Mucosa of rectum (tissue), 2 donors: Measurements from ENCODE around the gene DGAT2.

Experiments
- H3K27ac ChIP-seq, 2 donors: one replicate each; pipeline ENCODE4 v1.7.0; 2013; ENCODE audit warnings: inconsistent platforms in 2 of 2, low read depth in 2 of 2, low read length in 2 of 2
- H3K27me3 ChIP-seq, 2 donors: one replicate each; pipeline ENCODE4 v1.7.0; 2013; ENCODE audit warnings: low read length in 2 of 2; ENCODE audit not compliant: control insufficient read depth in 2 of 2, insufficient read depth in 2 of 2
- H3K36me3 ChIP-seq, 2 donors: one replicate each; pipeline ENCODE4 v1.7.0; 2013; ENCODE audit warnings: low read length in 2 of 2; ENCODE audit not compliant: control insufficient read depth in 2 of 2, insufficient read depth in 2 of 2
- H3K4me1 ChIP-seq, 2 donors: one replicate each; pipeline ENCODE4 v1.7.0; 2013; ENCODE audit warnings: low read length in 2 of 2, mild to moderate bottlenecking in 1 of 2; ENCODE audit not compliant: control insufficient read depth in 2 of 2, insufficient read depth in 2 of 2
- H3K4me3 ChIP-seq, 2 donors: one replicate each; pipeline ENCODE4 v1.7.0; 2013; ENCODE audit warnings: low read length in 2 of 2
- H3K9ac ChIP-seq, 2 donors: one replicate each; pipeline ENCODE4 v1.7.0; 2013; ENCODE audit warnings: low read length in 2 of 2, low read depth in 1 of 2, mild to moderate bottlenecking in 1 of 2
- H3K9me3 ChIP-seq, 2 donors: one replicate each; pipeline ENCODE4 v1.7.0; 2013; ENCODE audit warnings: low read length in 2 of 2; ENCODE audit not compliant: control insufficient read depth in 2 of 2
- donor health status: healthy.
- donor health status: Normal muscosa, but diverticular disease.

DGAT2 gene

GRCh38 chr11:75766443-75767227, 1.9 kb upstream of the DGAT2 start:
- Histone ChIP-seq H3K9me3 (no peaks in the 10 kb centered on the region), H3K9ac (no peak overlapping the region), H3K4me3 (no peak overlapping the region), H3K27me3 (peaks cover 0 to 3% of the 10 kb centered on the region in 2 donors), H3K4me1 (peaks cover 10 to 12% of the 10 kb centered on the region in 2 donors), H3K36me3 (no peaks in the 10 kb centered on the region), H3K27ac (no peak overlapping the region)

- no peak overlapping the region for H3K9ac ChIP-seq
- H3K27ac ChIP-seq, result no peak overlapping the region
- H3K36me3 ChIP-seq, result no peaks in the 10 kb centered on the region
- no peak overlapping the region for H3K4me3 ChIP-seq
- peaks cover 0 to 3% of the 10 kb centered on the region in 2 donors for H3K27me3 ChIP-seq
- peaks cover 10 to 12% of the 10 kb centered on the region in 2 donors for H3K4me1 ChIP-seq
- H3K9me3 ChIP-seq, result no peaks in the 10 kb centered on the region
Measured at GRCh38 chr11:75767228-75767572, 1.4 kb upstream of the DGAT2 start.

- H3K4me1 ChIP-seq, result peaks cover 10 to 12% of the 10 kb centered on the region in 2 donors
- H3K36me3 ChIP-seq, result no peaks in the 10 kb centered on the region
- peak overlapping the region in 1 of 2 donors; percentile 64 for H3K9ac ChIP-seq
- H3K27ac ChIP-seq, result no peak overlapping the region
- H3K27me3 ChIP-seq, result peaks cover 0 to 3% of the 10 kb centered on the region in 2 donors
- no peaks in the 10 kb centered on the region for H3K9me3 ChIP-seq
- peak overlapping the region; percentile 57 to 62 for H3K4me3 ChIP-seq
Measured at GRCh38 chr11:75767793-75768111, 826 bp upstream of the DGAT2 start.

GRCh38 chr11:75768909-75769771, 562 bp downstream of the DGAT2 start:
- H3K4me3 ChIP-seq, result peak overlapping the region; percentile 57 to 62
- peaks cover 0 to 3% of the 10 kb centered on the region in 2 donors for H3K27me3 ChIP-seq
- H3K9me3 ChIP-seq, result no peaks in the 10 kb centered on the region
- no peaks in the 10 kb centered on the region for H3K36me3 ChIP-seq
- H3K9ac ChIP-seq, result peak overlapping the region; percentile 24 to 64
- H3K4me1 ChIP-seq, result peaks cover 10 to 12% of the 10 kb centered on the region in 2 donors
- no peak overlapping the region for H3K27ac ChIP-seq

- Histone ChIP-seq H3K4me3 (no peak overlapping the region), H3K9me3 (no peaks in the 10 kb centered on the region), H3K9ac (no peak overlapping the region)
Measured at GRCh38 chr11:75770102-75770501, 1.5 kb downstream of the DGAT2 start.

GRCh38 chr11:75771646-75772410, 3.2 kb downstream of the DGAT2 start:
- Histone ChIP-seq H3K4me3 (no peak overlapping the region), H3K4me1 (peaks cover 10 to 12% of the 10 kb centered on the region in 2 donors), H3K27me3 (peaks cover 0 to 3% of the 10 kb centered on the region in 2 donors), H3K9me3 (no peaks in the 10 kb centered on the region), H3K9ac (no peak overlapping the region), H3K27ac (no peak overlapping the region), H3K36me3 (no peaks in the 10 kb centered on the region)

More at GRCh38 chr11:75770102-75770501, 1.5 kb downstream of the DGAT2 start:
- H3K4me1 ChIP-seq, result peaks cover 10 to 12% of the 10 kb centered on the region in 2 donors
- no peak overlapping the region for H3K27ac ChIP-seq
- no peaks in the 10 kb centered on the region for H3K36me3 ChIP-seq
- H3K27me3 ChIP-seq, result peaks cover 0 to 3% of the 10 kb centered on the region in 2 donors

- no peaks in the 10 kb centered on the region for H3K27me3 ChIP-seq
- no peaks in the 10 kb centered on the region for H3K9me3 ChIP-seq
- H3K4me3 ChIP-seq, result no peak overlapping the region
- H3K36me3 ChIP-seq, result no peaks in the 10 kb centered on the region
- H3K4me1 ChIP-seq, result peaks cover 4 to 5% of the 10 kb centered on the region in 2 donors
- H3K9ac ChIP-seq, result no peak overlapping the region
- H3K27ac ChIP-seq, result no peak overlapping the region
Measured at GRCh38 chr11:75773595-75774353, 5.2 kb downstream of the DGAT2 start.

GRCh38 chr11:75775056-75775455, 6.5 kb downstream of the DGAT2 start:
- Histone ChIP-seq H3K9me3 (no peaks in the 10 kb centered on the region), H3K27me3 (no peaks in the 10 kb centered on the region), H3K4me3 (no peak overlapping the region), H3K27ac (no peak overlapping the region), H3K4me1 (no peaks in the 10 kb centered on the region), H3K9ac (no peak overlapping the region), H3K36me3 (no peaks in the 10 kb centered on the region)

- Histone ChIP-seq H3K4me1 (no peaks in the 10 kb centered on the region), H3K27me3 (no peaks in the 10 kb centered on the region), H3K9me3 (no peaks in the 10 kb centered on the region), H3K9ac (no peak overlapping the region), H3K27ac (no peak overlapping the region), H3K36me3 (no peaks in the 10 kb centered on the region), H3K4me3 (no peak overlapping the region)
Measured at GRCh38 chr11:75776546-75776945, 8.0 kb downstream of the DGAT2 start.
